ENCODE results near the gene ELP4. TPM values are rescaled to one million over a fixed set of nuclear protein-coding genes. Genes with fewer than 3 reads are reported as not detected.
"Not testable (repeated sequence)": the region's sequence is repeated elsewhere in the genome, so short reads cannot be mapped to it uniquely, and the experiment has no call there.

The ELP4 gene
- total and polyA plus RNA-seq, 8 donors: 15.5 to 26.0 (median 21.9) TPM

GRCh38 chr11:31487848-31488247 lies 21.7 kb upstream of the ELP4 start:
- Histone ChIP-seq H3K36me3 (no peaks in the 10 kb centered on the region), H3K27me3 (no peaks in the 10 kb centered on the region), H3K27ac (no peak overlapping the region), H3K4me3 (no peak overlapping the region), H3K9me3 (no peaks in the 10 kb centered on the region), H3K4me1 (no peaks in the 10 kb centered on the region)
- intact Hi-C loops (cut with DNase I): no loop called here
- DNase-seq (peak in 1 of 4 donors; percentile 45), ATAC-seq (peak; percentile 51)
- TF ChIP-seq CTCF (IDR thresholded peaks at IDR 0.05): peak; percentile 17 to 22

GRCh38 chr11:31492320-31492913 lies 17.1 kb upstream of the ELP4 start:
- no peaks in the 10 kb centered on the region for H3K27me3 ChIP-seq
- H3K36me3 ChIP-seq: no peaks in the 10 kb centered on the region
- TF ChIP-seq CTCF (IDR thresholded peaks at IDR 0.05): no peak
- no peak overlapping the region for H3K4me3 ChIP-seq
- H3K27ac ChIP-seq: no peak overlapping the region
- DNase-seq (peak in 1 of 4 donors; percentile 22), ATAC-seq (no peak)
- H3K4me1 ChIP-seq: no peaks in the 10 kb centered on the region
- no peaks in the 10 kb centered on the region for H3K9me3 ChIP-seq
- intact Hi-C loops (cut with DNase I): no loop called here

GRCh38 chr11:31493235-31493634 lies 16.3 kb upstream of the ELP4 start:
- no peak for DNase-seq
- intact Hi-C loops (cut with DNase I): no loop called here
- Histone ChIP-seq H3K4me1 (no peaks in the 10 kb centered on the region), H3K27ac (no peak overlapping the region), H3K36me3 (no peaks in the 10 kb centered on the region), H3K4me3 (no peak overlapping the region), H3K27me3 (no peaks in the 10 kb centered on the region), H3K9me3 (no peaks in the 10 kb centered on the region)
- no peak for TF ChIP-seq CTCF (IDR thresholded peaks at IDR 0.05)
- no peak for ATAC-seq

- intact Hi-C loops (cut with DNase I): not testable (repeated sequence)
Measured at GRCh38 chr11:31493762-31494161, 15.8 kb upstream of the ELP4 start.

GRCh38 chr11:31499576-31500178 lies 9.9 kb upstream of the ELP4 start:
- intact Hi-C loops (cut with DNase I): no loop called here
- H3K27ac ChIP-seq: no peak overlapping the region
- TF ChIP-seq CTCF (IDR thresholded peaks at IDR 0.05): no peak

More at GRCh38 chr11:31493762-31494161, 15.8 kb upstream of the ELP4 start:
- H3K27ac ChIP-seq, ATAC-seq, H3K4me1 ChIP-seq, H3K4me3 ChIP-seq, H3K9me3 ChIP-seq, H3K27me3 ChIP-seq, DNase-seq, H3K36me3 ChIP-seq: not testable (repeated sequence)

More at GRCh38 chr11:31499576-31500178, 9.9 kb upstream of the ELP4 start:
- ATAC-seq (no peak), DNase-seq (no peak)
- H3K36me3 ChIP-seq: no peaks in the 10 kb centered on the region
- H3K27me3 ChIP-seq: no peaks in the 10 kb centered on the region
- no peaks in the 10 kb centered on the region for H3K4me1 ChIP-seq
- H3K4me3 ChIP-seq: no peak overlapping the region
- no peaks in the 10 kb centered on the region for H3K9me3 ChIP-seq
